Neural cell (in vitro differentiated cells): ENCODE results near the gene SPACA4. TPM values are rescaled to one million over a fixed set of nuclear protein-coding genes. Genes with fewer than 3 reads are reported as not detected.

Source experiments
- H2AFZ ChIP-seq: fragments of 200-600, 300-800 bp; sonication (generic), shearing (Covaris generic); 2 replicates; pipeline ENCODE4 v1.6.0; 2014; ENCODE audit warnings: low read depth, mild to moderate bottlenecking, antibody characterized with exemption, low read length, moderate library complexity
- H3F3A ChIP-seq: fragments of 200-600 bp; shearing (Covaris generic); 2 replicates; pipeline ENCODE4 v1.6.1; 2016; ENCODE audit warnings: mild to moderate bottlenecking, moderate library complexity, mixed read lengths, antibody characterized with exemption, low read length; ENCODE audit not compliant: insufficient read depth, poor library complexity, severe bottlenecking
- H3K27ac ChIP-seq: fragments of 200-600, 300-800 bp; sonication (generic), shearing (Covaris generic); 2 replicates; pipeline ENCODE4 v1.5.1; 2014; ENCODE audit warnings: mild to moderate bottlenecking, low read length, moderate library complexity
- H3K27me3 ChIP-seq: fragments of 300-800, 200-600 bp; sonication (generic), shearing (Covaris generic); 2 replicates; pipeline ENCODE4 v1.6.0; 2014; ENCODE audit warnings: mild to moderate bottlenecking, low read depth, low read length, moderate library complexity; ENCODE audit not compliant: insufficient read depth
- H3K36me3 ChIP-seq: fragments of 300-800, 200-600 bp; sonication (generic), shearing (Covaris generic); 2 replicates; pipeline ENCODE4 v1.5.1; 2014; ENCODE audit warnings: mild to moderate bottlenecking, antibody characterized with exemption, low read length, moderate library complexity; ENCODE audit not compliant: insufficient read depth
- H3K4me2 ChIP-seq: fragments of 300-800, 200-600 bp; sonication (generic), shearing (Covaris generic); 2 replicates; pipeline ENCODE4 v1.6.0; 2014; ENCODE audit warnings: mild to moderate bottlenecking, low read length
- H3K4me3 ChIP-seq: fragments of 300-800, 200-600 bp; sonication (generic), shearing (Covaris generic); 2 replicates; pipeline ENCODE4 v1.5.1; 2014; ENCODE audit warnings: mild to moderate bottlenecking, low read length, moderate library complexity
- H3K79me2 ChIP-seq: fragments of 200-600 bp; shearing (Covaris generic); replicated peaks from 2 replicates; pipeline ENCODE4 v1.6.0; 2014; ENCODE audit warnings: mild to moderate bottlenecking, low read length, moderate library complexity; ENCODE audit not compliant: insufficient read depth
- H3K9ac ChIP-seq: fragments of 300-800, 200-600 bp; sonication (generic), shearing (Covaris generic); 2 replicates; pipeline ENCODE4 v1.6.1; 2016; ENCODE audit warnings: mild to moderate bottlenecking, low read length, mixed read lengths
- H3K9me2 ChIP-seq: fragments of 200-600 bp; shearing (Covaris generic); 2 replicates; pipeline ENCODE4 v1.6.1; 2016; ENCODE audit warnings: mild to moderate bottlenecking, low read length, mixed read lengths; ENCODE audit not compliant: insufficient read depth
- H3K9me3 ChIP-seq: fragments of 200-600, 300-800 bp; sonication (generic), shearing (Covaris generic); 2 replicates; pipeline ENCODE4 v1.6.1; 2016; ENCODE audit warnings: mild to moderate bottlenecking, mixed run types, low read length, moderate library complexity, mixed read lengths
- H4K20me1 ChIP-seq: fragments of 200-600 bp; shearing (Covaris generic); 2 replicates; pipeline ENCODE4 v1.6.1; 2016; ENCODE audit warnings: mild to moderate bottlenecking, mixed run types; ENCODE audit not compliant: insufficient read depth
- EP300 ChIP-seq: fragments of 450-650 bp; conservative IDR thresholded peaks from 2 replicates; pipeline ENCODE4 v1.6.1; 2014; ENCODE audit warnings: antibody characterized with exemption, mild to moderate bottlenecking, moderate library complexity; ENCODE audit not compliant: poor library complexity, severe bottlenecking
- EZH2 ChIP-seq: fragments of 200-600, 300-800 bp; shearing (Covaris generic), sonication (generic); IDR thresholded peaks from 2 replicates; pipeline ENCODE4 v1.6.1; 2014; ENCODE audit warnings: antibody characterized with exemption, low read length, borderline replicate concordance, mild to moderate bottlenecking; ENCODE audit not compliant: insufficient read depth, poor library complexity, severe bottlenecking
- MXI1 ChIP-seq: fragments of 450-650 bp; conservative IDR thresholded peaks from 2 replicates; pipeline ENCODE4 v1.6.1; 2014; ENCODE audit warnings: antibody characterized with exemption, mild to moderate bottlenecking; ENCODE audit not compliant: poor library complexity, severe bottlenecking
- POLR2AphosphoS5 ChIP-seq: IDR thresholded peaks from 2 replicates; pipeline ENCODE4 v1.6.1; 2012
- RAD21 ChIP-seq: fragments of 450-650 bp; conservative IDR thresholded peaks from 2 replicates; pipeline ENCODE4 v1.6.1; 2014; ENCODE audit warnings: antibody characterized with exemption, mild to moderate bottlenecking, moderate library complexity
- SMC3 ChIP-seq: fragments of 450-650 bp; conservative IDR thresholded peaks from 2 replicates; pipeline ENCODE4 v1.6.1; 2014; ENCODE audit warnings: antibody characterized with exemption, mild to moderate bottlenecking, moderate library complexity; ENCODE audit not compliant: poor library complexity
- TAF1 ChIP-seq: IDR thresholded peaks from 2 replicates; pipeline ENCODE4 v1.6.1; 2012; ENCODE audit warnings: low read depth
- polyA plus RNA-seq: library from polyadenylated mRNA; depleted of rRNA; stranded (reverse); fragments of >200 nt; gene quantifications from 2 replicates; pipeline ENCODE4 v1.2.3, GENCODE V29; 2014
- TF ChIP-seq, protein P1 (sequence below): IDR thresholded peaks from 2 replicates; pipeline ENCODE4 v1.6.1; 2012; ENCODE audit warnings: borderline replicate concordance
- TF ChIP-seq, protein P2 (sequence below): fragments of 450-650 bp; IDR thresholded peaks from 2 replicates; pipeline ENCODE4 v1.5.1; 2014; ENCODE audit warnings: antibody characterized with exemption, mild to moderate bottlenecking, moderate library complexity; ENCODE audit not compliant: poor library complexity, severe bottlenecking

Gene SPACA4
- polyA plus RNA-seq, 1 donor from 2014 or later, result not detected

DNA sequence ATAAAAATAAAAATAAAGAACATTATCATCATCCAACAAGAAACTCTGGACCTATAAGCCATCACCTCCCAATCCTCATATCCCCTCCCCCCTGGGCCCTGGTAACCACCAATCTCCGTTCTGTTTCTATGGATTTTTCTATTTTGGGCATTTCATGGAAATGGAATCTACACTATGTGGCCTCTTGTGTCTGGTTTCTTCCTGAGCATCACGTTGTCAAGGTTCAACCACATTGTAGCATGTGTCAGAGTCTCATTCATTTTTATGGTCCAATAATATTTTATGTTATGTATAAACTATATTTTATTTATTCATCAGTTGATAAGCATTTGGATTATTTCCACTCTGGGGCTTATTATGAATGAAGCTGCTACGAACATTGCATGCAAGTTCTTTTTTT lies 27.7 kb upstream of the SPACA4 start:
- TF ChIP-seq SMC3, result no peak
- H3K9me2 ChIP-seq, result no peaks in the 10 kb centered on the region
- H3F3A ChIP-seq, result no peaks in the 10 kb centered on the region
- H3K4me3 ChIP-seq, result no peak overlapping the region
- H3K9ac ChIP-seq, result no peak overlapping the region
- no peaks in the 10 kb centered on the region for H3K79me2 ChIP-seq
- no peaks in the 10 kb centered on the region for H3K27me3 ChIP-seq
- no peaks in the 10 kb centered on the region for H4K20me1 ChIP-seq
- H3K9me3 ChIP-seq, result no peaks in the 10 kb centered on the region
- H3K27ac ChIP-seq, result no peak overlapping the region
- H3K36me3 ChIP-seq, result no peaks in the 10 kb centered on the region
- no peak overlapping the region for H3K4me2 ChIP-seq
- no peak overlapping the region for H2AFZ ChIP-seq

DNA sequence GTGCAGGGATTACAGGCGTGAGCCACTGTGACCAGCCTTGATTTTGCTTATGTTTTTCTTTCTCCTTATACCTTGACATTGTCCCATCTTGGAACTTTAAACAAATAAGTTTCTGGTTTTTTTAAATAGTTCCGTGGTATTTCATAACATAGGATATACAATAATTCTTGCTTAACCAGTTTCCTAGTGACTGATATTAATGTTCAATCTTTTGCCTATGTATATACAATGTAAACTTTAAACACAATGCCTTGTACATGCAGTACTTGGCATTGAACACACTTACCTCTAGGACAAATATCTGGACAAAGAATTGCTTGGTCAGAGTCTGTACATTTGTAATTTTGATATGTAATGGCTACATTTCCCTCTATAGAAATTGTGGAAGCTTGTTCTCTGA lies 24.4 kb upstream of the SPACA4 start:
- Histone ChIP-seq H3K27me3 (no peaks in the 10 kb centered on the region), H3K9me2 (no peaks in the 10 kb centered on the region), H3K9me3 (no peaks in the 10 kb centered on the region), H3K36me3 (no peaks in the 10 kb centered on the region), H2AFZ (no peak overlapping the region), H3F3A (no peaks in the 10 kb centered on the region), H3K9ac (no peak overlapping the region), H4K20me1 (no peaks in the 10 kb centered on the region), H3K4me2 (no peak overlapping the region), H3K79me2 (no peaks in the 10 kb centered on the region), H3K4me3 (no peak overlapping the region), H3K27ac (no peak overlapping the region)
- no peak for TF ChIP-seq TAF1
- no peak for TF ChIP-seq EP300
- TF ChIP-seq POLR2AphosphoS5, result no peak
- no peak for TF ChIP-seq RAD21
- TF ChIP-seq, protein P1, sequence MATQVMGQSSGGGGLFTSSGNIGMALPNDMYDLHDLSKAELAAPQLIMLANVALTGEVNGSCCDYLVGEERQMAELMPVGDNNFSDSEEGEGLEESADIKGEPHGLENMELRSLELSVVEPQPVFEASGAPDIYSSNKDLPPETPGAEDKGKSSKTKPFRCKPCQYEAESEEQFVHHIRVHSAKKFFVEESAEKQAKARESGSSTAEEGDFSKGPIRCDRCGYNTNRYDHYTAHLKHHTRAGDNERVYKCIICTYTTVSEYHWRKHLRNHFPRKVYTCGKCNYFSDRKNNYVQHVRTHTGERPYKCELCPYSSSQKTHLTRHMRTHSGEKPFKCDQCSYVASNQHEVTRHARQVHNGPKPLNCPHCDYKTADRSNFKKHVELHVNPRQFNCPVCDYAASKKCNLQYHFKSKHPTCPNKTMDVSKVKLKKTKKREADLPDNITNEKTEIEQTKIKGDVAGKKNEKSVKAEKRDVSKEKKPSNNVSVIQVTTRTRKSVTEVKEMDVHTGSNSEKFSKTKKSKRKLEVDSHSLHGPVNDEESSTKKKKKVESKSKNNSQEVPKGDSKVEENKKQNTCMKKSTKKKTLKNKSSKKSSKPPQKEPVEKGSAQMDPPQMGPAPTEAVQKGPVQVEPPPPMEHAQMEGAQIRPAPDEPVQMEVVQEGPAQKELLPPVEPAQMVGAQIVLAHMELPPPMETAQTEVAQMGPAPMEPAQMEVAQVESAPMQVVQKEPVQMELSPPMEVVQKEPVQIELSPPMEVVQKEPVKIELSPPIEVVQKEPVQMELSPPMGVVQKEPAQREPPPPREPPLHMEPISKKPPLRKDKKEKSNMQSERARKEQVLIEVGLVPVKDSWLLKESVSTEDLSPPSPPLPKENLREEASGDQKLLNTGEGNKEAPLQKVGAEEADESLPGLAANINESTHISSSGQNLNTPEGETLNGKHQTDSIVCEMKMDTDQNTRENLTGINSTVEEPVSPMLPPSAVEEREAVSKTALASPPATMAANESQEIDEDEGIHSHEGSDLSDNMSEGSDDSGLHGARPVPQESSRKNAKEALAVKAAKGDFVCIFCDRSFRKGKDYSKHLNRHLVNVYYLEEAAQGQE, result no peak
- TF ChIP-seq, protein P2, sequence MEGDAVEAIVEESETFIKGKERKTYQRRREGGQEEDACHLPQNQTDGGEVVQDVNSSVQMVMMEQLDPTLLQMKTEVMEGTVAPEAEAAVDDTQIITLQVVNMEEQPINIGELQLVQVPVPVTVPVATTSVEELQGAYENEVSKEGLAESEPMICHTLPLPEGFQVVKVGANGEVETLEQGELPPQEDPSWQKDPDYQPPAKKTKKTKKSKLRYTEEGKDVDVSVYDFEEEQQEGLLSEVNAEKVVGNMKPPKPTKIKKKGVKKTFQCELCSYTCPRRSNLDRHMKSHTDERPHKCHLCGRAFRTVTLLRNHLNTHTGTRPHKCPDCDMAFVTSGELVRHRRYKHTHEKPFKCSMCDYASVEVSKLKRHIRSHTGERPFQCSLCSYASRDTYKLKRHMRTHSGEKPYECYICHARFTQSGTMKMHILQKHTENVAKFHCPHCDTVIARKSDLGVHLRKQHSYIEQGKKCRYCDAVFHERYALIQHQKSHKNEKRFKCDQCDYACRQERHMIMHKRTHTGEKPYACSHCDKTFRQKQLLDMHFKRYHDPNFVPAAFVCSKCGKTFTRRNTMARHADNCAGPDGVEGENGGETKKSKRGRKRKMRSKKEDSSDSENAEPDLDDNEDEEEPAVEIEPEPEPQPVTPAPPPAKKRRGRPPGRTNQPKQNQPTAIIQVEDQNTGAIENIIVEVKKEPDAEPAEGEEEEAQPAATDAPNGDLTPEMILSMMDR, result no peak
- no peak for TF ChIP-seq EZH2
- no peak for TF ChIP-seq MXI1
- no peak for TF ChIP-seq SMC3

DNA sequence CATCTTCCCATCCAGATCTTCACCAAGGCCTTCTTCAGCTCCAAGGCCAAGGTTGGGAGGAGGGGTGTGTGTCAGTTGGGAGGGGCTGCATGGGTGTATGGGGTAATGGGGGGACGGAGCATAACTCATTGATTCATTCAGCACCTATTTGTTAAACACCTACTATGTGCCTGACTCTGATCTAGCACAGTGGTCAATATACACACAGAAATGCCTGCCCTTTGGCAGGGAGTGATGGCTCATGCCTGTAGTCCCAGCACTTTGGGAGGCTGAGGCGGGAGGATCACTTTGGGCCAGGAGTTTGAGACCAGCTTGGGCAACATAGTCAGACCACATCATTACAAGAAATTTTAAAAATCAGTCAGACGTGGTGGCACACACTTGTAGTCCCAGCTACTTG lies 19.2 kb upstream of the SPACA4 start:
- Histone ChIP-seq H3K79me2 (no peaks in the 10 kb centered on the region), H3K4me2 (no peak overlapping the region), H3K4me3 (no peak overlapping the region), H4K20me1 (no peaks in the 10 kb centered on the region), H3K27me3 (peaks cover 4% of the 10 kb centered on the region), H3K9me2 (no peaks in the 10 kb centered on the region), H2AFZ (no peak overlapping the region), H3K9me3 (no peaks in the 10 kb centered on the region), H3K9ac (no peak overlapping the region), H3K27ac (no peak overlapping the region), H3K36me3 (no peaks in the 10 kb centered on the region), H3F3A (no peaks in the 10 kb centered on the region)
- TF ChIP-seq, protein P2, result no peak
